Mesendoderm (in vitro differentiated cells): ENCODE data around the gene TFCP2L1.
"Not testable (repeated sequence)": the region's sequence is repeated elsewhere in the genome, so short reads cannot be mapped to it uniquely, and the experiment has no call there.

Experiments used
- DNase-seq: peaks from one replicate; pipeline ENCODE4 v3.0.0; 2013
- H2AK5ac ChIP-seq: 2 replicates; pipeline ENCODE4 v1.6.1; 2013; ENCODE audit warnings: low read length, inconsistent platforms
- H2BK120ac ChIP-seq: 2 replicates; pipeline ENCODE4 v1.6.1; 2013; ENCODE audit warnings: low read depth, mild to moderate bottlenecking, low read length, moderate library complexity, mixed read lengths
- H2BK15ac ChIP-seq: replicated peaks from 2 replicates; pipeline ENCODE4 v1.6.1; 2013; ENCODE audit warnings: low read depth, mild to moderate bottlenecking, moderate library complexity
- H2BK5ac ChIP-seq: 2 replicates; pipeline ENCODE4 v1.6.1; 2013; ENCODE audit warnings: low read length, inconsistent platforms
- H3K18ac ChIP-seq: 2 replicates; pipeline ENCODE4 v1.6.1; 2013; ENCODE audit warnings: mild to moderate bottlenecking, low read length, mixed read lengths
- H3K23ac ChIP-seq: one replicate; pipeline ENCODE4 v1.6.1; 2013; ENCODE audit warnings: low read length
- H3K27ac ChIP-seq: 2 replicates; pipeline ENCODE4 v1.5.1; 2013; ENCODE audit warnings: low read depth, mild to moderate bottlenecking, inconsistent platforms, low read length, moderate library complexity
- H3K27me3 ChIP-seq: 2 replicates; pipeline ENCODE4 v1.6.1; 2013; ENCODE audit warnings: low read length, control low read depth, mild to moderate bottlenecking, inconsistent platforms; ENCODE audit not compliant: insufficient read depth, poor library complexity
- H3K36me3 ChIP-seq: 2 replicates; pipeline ENCODE4 v1.6.1; 2013; ENCODE audit warnings: low read length, inconsistent platforms; ENCODE audit not compliant: control insufficient read depth, insufficient read depth
- H3K4ac ChIP-seq: one replicate; pipeline ENCODE4 v1.6.1; 2013; ENCODE audit warnings: low read depth, mild to moderate bottlenecking, low read length, moderate library complexity
- H3K4me1 ChIP-seq: 2 replicates; pipeline ENCODE4 v1.6.1; 2013; ENCODE audit warnings: low read depth, low read length, inconsistent platforms; ENCODE audit not compliant: control insufficient read depth
- H3K4me2 ChIP-seq: 2 replicates; pipeline ENCODE4 v1.6.1; 2013; ENCODE audit warnings: low read length
- H3K4me3 ChIP-seq: 2 replicates; pipeline ENCODE4 v1.5.1; 2013; ENCODE audit warnings: mild to moderate bottlenecking, low read length
- H3K56ac ChIP-seq: one replicate; pipeline ENCODE4 v1.6.1; 2013; ENCODE audit warnings: low read length
- H3K79me1 ChIP-seq: 2 replicates; pipeline ENCODE4 v1.6.1; 2013; ENCODE audit warnings: low read length, inconsistent platforms
- H3K79me2 ChIP-seq: 2 replicates; pipeline ENCODE4 v1.6.1; 2013; ENCODE audit warnings: mild to moderate bottlenecking, low read length; ENCODE audit not compliant: control insufficient read depth, insufficient read depth
- H3K9ac ChIP-seq: 2 replicates; pipeline ENCODE4 v1.6.1; 2013; ENCODE audit warnings: low read length, inconsistent platforms
- H4K5ac ChIP-seq: one replicate; pipeline ENCODE4 v1.6.1; 2013; ENCODE audit warnings: low read length
- H4K8ac ChIP-seq: one replicate; pipeline ENCODE4 v1.6.1; 2013; ENCODE audit warnings: low read depth, mild to moderate bottlenecking, control low read depth, low read length, moderate library complexity
- WGBS: extraction: QIAGEN DNeasy Blood & Tissue Kit; methylation state at CpG from one replicate; pipeline ENCODE4 v1.1.7; 2013; ENCODE audit warnings: low lambda C conversion rate, missing lambda C conversion rate; ENCODE audit not compliant: insufficient coverage; ENCODE audit errors: extremely low coverage; 5-methylcytosine and 5-hydroxymethylcytosine counted together

The TFCP2L1 gene

GRCh38 chr2:121313701-121314100, 28.7 kb upstream of the TFCP2L1 start:
- not testable (repeated sequence) for H4K5ac ChIP-seq, H3K23ac ChIP-seq, H2AK5ac ChIP-seq, H2BK15ac ChIP-seq, H3K18ac ChIP-seq, H3K56ac ChIP-seq, H3K4me3 ChIP-seq, H3K27me3 ChIP-seq, DNase-seq, H3K36me3 ChIP-seq, H3K27ac ChIP-seq, H3K79me2 ChIP-seq, H3K4me2 ChIP-seq, H3K4ac ChIP-seq, H2BK5ac ChIP-seq, H3K9ac ChIP-seq, H3K4me1 ChIP-seq, H3K79me1 ChIP-seq, H2BK120ac ChIP-seq, H4K8ac ChIP-seq
- WGBS, result no CpG with 5 or more reads among the region's 15 CpGs

- peak; percentile 81 for DNase-seq
- H4K5ac ChIP-seq, result no peak overlapping the region
- H4K8ac ChIP-seq, result no peak overlapping the region
- no peak overlapping the region for H2BK15ac ChIP-seq
- WGBS, result no CpG with 5 or more reads among the region's 3 CpGs
- H2AK5ac ChIP-seq, result no peak overlapping the region
- no peak overlapping the region for H3K23ac ChIP-seq
- no peak overlapping the region for H2BK5ac ChIP-seq
- H3K4me3 ChIP-seq, result no peak overlapping the region
- no peaks in the 10 kb centered on the region for H3K79me2 ChIP-seq
- H3K4ac ChIP-seq, result no peak overlapping the region
- no peak overlapping the region for H2BK120ac ChIP-seq
- no peak overlapping the region for H3K9ac ChIP-seq
- no peaks in the 10 kb centered on the region for H3K79me1 ChIP-seq
- no peak overlapping the region for H3K56ac ChIP-seq
- no peaks in the 10 kb centered on the region for H3K36me3 ChIP-seq
- H3K4me2 ChIP-seq, result no peak overlapping the region
- no peak overlapping the region for H3K18ac ChIP-seq
- H3K27me3 ChIP-seq, result no peaks in the 10 kb centered on the region
- H3K27ac ChIP-seq, result no peak overlapping the region
- no peaks in the 10 kb centered on the region for H3K4me1 ChIP-seq
Observed at GRCh38 chr2:121309801-121310200, 24.8 kb upstream of the TFCP2L1 start.

GRCh38 chr2:121309323-121309722, 24.3 kb upstream of the TFCP2L1 start:
- Histone ChIP-seq H3K23ac (no peak overlapping the region), H3K27me3 (no peaks in the 10 kb centered on the region)

GRCh38 chr2:121307048-121307447, 22.0 kb upstream of the TFCP2L1 start:
- Histone ChIP-seq H2BK15ac (no peak overlapping the region), H3K27ac (no peak overlapping the region), H3K36me3 (no peaks in the 10 kb centered on the region), H4K5ac (no peak overlapping the region), H3K23ac (no peak overlapping the region), H3K27me3 (no peaks in the 10 kb centered on the region), H3K4me1 (no peaks in the 10 kb centered on the region), H3K4me2 (no peak overlapping the region), H3K4ac (no peak overlapping the region), H3K79me2 (no peaks in the 10 kb centered on the region), H4K8ac (no peak overlapping the region), H3K4me3 (no peak overlapping the region), H3K56ac (no peak overlapping the region), H2AK5ac (no peak overlapping the region), H3K18ac (no peak overlapping the region), H3K79me1 (no peaks in the 10 kb centered on the region), H2BK120ac (no peak overlapping the region), H3K9ac (no peak overlapping the region), H2BK5ac (no peak overlapping the region)
- DNase-seq, result no peak
- WGBS, result no CpG with 5 or more reads among the region's 2 CpGs

More at GRCh38 chr2:121309323-121309722, 24.3 kb upstream of the TFCP2L1 start:
- Histone ChIP-seq H2BK5ac (no peak overlapping the region), H2BK120ac (no peak overlapping the region), H3K36me3 (no peaks in the 10 kb centered on the region), H3K4me2 (no peak overlapping the region), H3K4me1 (no peaks in the 10 kb centered on the region), H4K5ac (no peak overlapping the region), H3K18ac (no peak overlapping the region), H3K79me1 (no peaks in the 10 kb centered on the region), H4K8ac (no peak overlapping the region), H3K79me2 (no peaks in the 10 kb centered on the region), H3K9ac (no peak overlapping the region), H3K4ac (no peak overlapping the region), H2BK15ac (no peak overlapping the region), H3K4me3 (no peak overlapping the region), H3K56ac (no peak overlapping the region), H2AK5ac (no peak overlapping the region), H3K27ac (no peak overlapping the region)
- DNase-seq, result no peak

DNA sequence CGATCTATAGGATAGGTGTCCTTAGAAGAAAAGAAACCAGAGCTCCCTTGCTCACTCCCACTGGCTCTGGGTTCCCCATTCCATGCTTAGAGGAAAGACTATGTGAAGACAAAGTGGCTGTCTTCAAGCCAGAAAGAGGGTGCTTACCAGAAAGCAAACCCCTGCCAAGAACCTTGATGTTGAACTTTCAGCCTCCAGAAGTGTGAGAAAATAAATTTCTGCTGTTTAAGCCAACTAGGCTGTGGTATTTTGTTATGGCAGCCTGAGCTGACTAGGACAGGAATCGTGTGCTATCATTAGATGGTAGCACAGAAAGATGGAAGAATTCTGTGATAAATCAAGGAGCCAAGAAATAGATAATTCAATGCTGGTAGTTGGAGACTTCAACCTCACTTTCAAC, 19.9 kb upstream of the TFCP2L1 start:
- Histone ChIP-seq H3K79me1 (no peaks in the 10 kb centered on the region), H3K4me3 (no peak overlapping the region), H3K4me2 (no peak overlapping the region), H2BK5ac (no peak overlapping the region), H3K4me1 (no peaks in the 10 kb centered on the region), H3K18ac (no peak overlapping the region), H3K36me3 (no peaks in the 10 kb centered on the region), H4K5ac (no peak overlapping the region), H3K79me2 (no peaks in the 10 kb centered on the region), H3K9ac (no peak overlapping the region), H3K27me3 (no peaks in the 10 kb centered on the region), H2BK15ac (no peak overlapping the region), H2AK5ac (no peak overlapping the region), H4K8ac (no peak overlapping the region), H2BK120ac (no peak overlapping the region), H3K27ac (no peak overlapping the region), H3K56ac (no peak overlapping the region), H3K23ac (no peak overlapping the region), H3K4ac (no peak overlapping the region)
- DNase-seq, result no peak
- no CpG with 5 or more reads among the region's 2 CpGs for WGBS

DNA sequence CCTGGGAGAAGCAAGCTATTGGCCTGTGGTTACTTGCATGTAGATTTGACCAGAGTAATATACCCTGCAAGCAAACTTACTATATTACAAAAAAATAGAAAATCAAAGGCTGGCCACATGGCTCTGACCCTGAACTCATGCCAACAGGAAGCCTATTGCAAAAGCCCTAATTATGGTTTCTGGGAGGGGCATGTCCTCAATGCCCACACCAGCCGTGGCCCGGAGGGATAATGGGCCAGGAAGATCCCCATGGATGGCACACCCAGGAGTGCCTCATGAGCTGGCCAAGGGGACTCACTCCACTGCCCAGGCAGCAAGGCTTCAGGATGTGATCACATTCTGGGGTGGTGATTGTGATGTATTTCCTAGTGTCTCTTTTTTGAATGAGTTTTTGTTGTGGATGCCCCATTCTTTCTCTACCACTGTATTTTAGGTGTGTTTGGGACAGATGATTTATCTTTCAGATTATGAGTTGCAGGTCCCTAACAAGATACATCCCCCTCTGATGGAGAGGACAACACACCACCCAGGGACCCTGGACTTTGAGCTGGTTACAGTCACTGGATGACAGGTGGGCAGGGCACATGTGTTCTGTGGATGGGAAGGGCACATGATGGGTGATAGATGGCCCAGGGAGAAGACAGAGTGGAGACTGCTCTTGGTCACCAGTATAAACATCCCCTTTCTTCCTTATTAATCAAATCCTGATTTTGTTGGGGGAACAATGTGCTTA, 18.7 kb upstream of the TFCP2L1 start:
- Histone ChIP-seq H3K23ac (no peak overlapping the region), H4K8ac (no peak overlapping the region)
- WGBS, result no CpG with 5 or more reads among the region's 2 CpGs

More for the DNA sequence above, 18.7 kb upstream of the TFCP2L1 start:
- Histone ChIP-seq H3K4me3 (no peak overlapping the region), H3K79me2 (no peaks in the 10 kb centered on the region), H2BK15ac (no peak overlapping the region), H2BK120ac (no peak overlapping the region), H3K27ac (no peak overlapping the region), H3K36me3 (no peaks in the 10 kb centered on the region), H3K27me3 (no peaks in the 10 kb centered on the region), H3K56ac (no peak overlapping the region), H3K4me1 (no peaks in the 10 kb centered on the region), H4K5ac (no peak overlapping the region), H3K79me1 (no peaks in the 10 kb centered on the region), H3K9ac (no peak overlapping the region), H2BK5ac (no peak overlapping the region), H3K18ac (no peak overlapping the region), H3K4ac (no peak overlapping the region), H2AK5ac (no peak overlapping the region), H3K4me2 (no peak overlapping the region)
- no peak for DNase-seq
